ENCODE measurements around the gene DLG1.
"Not testable (repeated sequence)": the region's sequence is repeated elsewhere in the genome, so short reads cannot be mapped to it uniquely, and the experiment has no call there.

Gene DLG1

DNA sequence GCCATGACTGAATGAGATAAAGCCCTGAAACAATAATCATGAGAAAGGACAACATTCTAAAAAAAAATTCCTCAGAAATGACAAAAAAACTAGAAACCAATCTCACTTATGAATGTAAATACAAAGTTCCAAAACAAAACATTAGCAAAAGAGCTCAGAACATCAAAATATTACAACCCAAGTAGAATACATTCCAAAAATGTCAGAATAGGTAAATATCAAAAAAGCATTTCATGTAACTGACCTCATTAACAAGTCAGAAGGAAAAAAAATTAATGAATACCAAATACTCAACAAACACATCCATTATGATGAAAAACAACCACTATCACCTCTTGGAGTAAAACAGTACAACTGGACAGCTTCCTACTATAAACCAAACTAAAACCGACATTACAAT is 93.1 kb downstream of the DLG1 start:
- no peak for DNase-seq

DNA sequence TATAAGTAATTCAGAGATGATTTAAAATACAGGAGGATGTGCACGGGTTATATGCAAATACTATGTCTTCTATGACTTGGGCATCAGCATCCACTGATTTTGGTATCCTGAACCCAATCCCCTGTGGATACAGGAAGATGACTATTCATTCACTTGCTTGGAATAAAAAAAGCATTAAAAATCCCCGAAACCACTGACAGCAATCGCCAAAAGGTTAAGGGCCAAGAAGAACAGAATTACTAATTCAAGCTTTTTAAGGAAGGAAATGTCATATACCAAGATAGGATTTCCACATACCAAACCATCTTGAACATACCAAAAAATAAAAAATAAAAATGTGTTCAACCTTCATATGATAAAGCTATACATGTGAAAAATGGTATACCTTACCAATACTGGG is 93.7 kb downstream of the DLG1 start:
- DNase-seq = no peak

DNA sequence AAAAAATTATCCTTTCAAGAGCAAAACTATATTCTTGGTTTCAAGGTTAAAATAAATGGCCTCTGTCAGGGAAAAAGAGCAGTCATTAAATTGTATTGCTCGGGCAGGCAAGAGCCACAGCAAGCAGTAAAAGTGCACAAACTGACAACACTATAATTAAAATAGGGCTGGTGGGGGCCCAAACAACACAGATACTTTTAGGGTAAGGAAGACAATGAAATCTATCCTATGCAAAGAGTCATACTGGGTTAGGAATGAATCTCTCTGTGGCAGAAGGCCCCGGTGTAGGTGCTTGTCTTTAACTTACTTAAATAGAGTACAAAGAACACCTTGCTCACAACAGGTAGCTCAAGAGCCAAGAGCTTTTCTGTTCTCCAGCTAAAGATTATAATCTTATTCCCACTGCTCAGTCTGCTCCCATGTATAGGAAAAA is 94.7 kb downstream of the DLG1 start:
- no peak for DNase-seq

DNA sequence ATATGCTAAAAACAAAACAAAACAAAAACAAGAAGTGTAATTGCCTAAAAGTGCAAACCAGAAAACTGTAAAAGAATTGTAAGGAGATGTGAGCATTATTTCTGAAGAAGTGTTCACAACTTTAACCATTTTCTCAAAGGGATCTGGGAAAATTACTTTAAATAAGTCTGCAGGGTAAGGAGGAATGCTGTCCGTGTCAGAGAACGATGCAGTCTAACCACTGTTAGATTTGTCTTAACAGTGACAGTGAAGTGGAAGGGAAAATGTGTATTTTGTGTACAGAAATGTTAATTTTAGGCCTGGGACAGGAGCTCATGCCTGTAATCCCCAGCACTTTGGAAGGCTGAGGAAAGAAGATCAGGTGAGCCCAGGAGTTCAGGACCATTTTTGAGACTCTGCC is 95.7 kb downstream of the DLG1 start:
- no peak for DNase-seq

DNA sequence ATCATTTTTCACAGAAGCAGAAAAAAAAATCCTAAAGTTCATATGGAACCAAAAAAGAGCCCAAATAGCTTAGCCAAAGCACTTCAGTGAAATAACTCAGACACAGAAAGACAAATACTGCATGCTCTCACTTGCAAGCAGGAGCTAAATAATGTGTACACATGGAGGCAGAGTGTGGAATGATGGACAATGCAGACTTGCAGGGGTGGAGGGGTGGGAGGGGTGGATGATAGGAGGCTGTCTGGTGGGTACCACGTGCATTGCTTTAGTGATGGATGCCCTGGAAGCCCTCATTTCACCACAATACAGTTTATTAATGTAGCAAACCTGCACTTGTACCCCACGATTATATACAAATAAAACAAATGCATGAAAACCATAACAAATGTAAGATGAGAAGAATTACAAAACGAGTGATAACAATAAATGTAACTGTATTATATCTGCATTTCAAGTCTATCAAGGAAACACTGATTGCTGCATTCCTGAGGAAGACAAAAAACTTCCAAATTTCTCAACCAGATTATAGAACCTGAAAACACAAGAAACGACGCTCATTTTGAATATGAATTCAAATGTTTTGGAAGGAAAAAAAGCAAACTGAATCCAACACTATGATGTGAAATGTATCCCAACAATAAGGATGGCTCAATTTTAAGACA is 96.5 kb downstream of the DLG1 start:
- no peak for DNase-seq

DNA sequence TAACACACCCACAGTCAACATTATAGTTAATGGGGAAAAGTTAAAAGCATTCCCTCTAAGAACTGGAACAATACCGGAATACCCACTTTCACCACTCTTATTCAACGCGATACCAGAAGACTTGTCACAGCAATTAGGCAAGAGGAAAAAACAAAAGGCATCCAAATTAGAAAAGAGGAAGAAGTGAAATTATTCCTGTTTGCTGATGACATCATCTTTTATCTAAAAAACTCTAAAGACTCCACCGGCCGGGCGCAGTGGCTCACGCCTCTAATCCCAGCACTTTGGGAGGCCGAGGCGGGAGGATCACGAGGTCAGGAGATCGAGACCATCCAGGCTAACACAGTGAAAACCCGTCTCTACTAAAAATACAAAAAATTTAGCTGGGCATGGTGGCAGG is 97.6 kb downstream of the DLG1 start:
- DNase-seq = not testable (repeated sequence)

DNA sequence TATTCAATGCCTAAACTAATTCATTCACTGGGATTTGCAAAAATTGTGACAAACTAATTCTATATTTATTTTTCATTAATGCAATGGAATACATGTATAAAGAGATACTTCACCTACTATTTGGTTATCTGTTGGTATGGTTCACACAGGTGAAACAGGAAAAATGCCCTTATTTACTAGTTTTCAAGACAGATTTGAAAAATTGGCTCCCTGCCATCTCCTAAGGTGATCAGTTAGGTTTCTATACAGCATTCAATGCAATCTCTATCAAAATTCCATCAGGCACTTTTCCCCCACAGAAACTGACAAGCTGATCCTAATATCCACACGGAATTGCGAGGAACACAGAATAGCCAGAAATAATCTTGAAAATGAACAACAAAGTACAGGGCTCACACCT is 101.1 kb downstream of the DLG1 start:
- DNase-seq = no peak

DNA sequence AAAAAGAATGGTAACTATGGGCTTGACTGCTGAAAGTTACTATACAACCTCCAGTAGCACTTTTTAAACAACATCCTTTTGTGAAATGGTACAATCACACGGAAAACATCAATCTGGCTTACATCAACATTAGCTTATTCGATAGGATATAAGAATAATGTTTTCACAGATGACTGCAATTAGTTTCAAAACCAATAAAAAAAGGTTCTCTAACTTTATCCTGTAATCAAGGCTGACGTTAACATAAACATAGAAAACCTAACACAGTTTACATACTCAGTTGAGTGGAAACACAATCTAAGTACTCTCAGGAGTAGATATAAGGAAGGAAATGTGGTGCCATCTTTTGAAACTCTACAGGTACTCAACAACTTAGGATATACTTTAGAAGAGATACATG is 102.2 kb downstream of the DLG1 start:
- no peak for DNase-seq

DNA sequence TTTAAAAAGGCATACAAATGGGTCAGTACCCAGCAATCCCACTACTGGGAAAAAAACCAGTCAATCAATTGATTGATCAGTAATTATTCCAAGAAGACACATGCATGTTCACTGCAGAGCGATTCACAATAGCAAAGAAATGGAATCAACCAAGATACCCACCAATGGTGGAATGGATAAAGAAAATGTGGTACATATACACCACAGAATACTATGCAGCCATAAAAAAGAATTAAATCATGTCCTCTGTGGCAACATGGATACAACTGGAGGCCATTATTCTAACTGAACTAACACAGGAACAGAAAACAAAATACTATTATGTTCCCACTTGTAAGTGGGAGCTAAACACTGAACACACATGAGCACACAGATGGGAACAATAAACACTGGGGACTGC is 103.1 kb downstream of the DLG1 start:
- no peak for DNase-seq

DNA sequence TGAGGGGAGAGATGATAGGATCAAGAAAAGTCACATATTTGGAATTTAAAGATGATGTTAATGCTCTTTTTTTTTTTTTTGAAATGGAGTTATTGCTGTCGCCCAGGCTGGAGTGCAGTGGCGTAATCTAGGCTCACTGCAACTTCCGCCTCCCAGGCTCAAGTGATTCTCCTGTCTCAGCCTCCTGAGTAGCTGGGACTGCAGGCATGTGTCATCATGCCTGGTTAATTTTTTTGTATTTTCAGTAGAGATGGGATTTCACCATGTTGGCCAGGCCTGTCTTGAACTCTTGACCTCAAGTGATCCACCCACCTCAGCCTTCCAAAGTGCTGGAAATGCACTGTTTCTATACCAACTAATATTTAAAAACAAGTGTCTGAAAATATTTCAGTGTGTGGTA is 104.7 kb downstream of the DLG1 start:
- DNase-seq = not testable (repeated sequence)

DNA sequence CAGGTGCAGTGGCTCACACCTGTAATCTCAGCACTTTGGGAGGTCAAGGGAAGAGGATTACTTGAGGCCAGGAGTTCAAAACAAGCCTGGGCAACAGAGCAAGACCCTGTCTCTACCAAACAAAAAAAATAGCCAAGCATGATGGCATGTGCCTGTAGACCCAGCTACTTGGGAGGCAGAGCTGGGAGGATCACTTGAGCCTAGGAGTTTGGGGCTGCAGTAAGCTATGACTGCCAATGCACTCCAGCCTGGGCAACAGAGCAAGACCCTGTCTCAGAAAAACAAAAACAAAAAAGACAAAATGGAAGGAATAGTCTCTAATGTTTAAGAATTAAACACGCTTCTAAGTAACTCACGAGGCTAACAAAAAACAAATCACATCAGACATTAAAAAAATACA is 106.5 kb downstream of the DLG1 start:
- DNase-seq = no peak

DNA sequence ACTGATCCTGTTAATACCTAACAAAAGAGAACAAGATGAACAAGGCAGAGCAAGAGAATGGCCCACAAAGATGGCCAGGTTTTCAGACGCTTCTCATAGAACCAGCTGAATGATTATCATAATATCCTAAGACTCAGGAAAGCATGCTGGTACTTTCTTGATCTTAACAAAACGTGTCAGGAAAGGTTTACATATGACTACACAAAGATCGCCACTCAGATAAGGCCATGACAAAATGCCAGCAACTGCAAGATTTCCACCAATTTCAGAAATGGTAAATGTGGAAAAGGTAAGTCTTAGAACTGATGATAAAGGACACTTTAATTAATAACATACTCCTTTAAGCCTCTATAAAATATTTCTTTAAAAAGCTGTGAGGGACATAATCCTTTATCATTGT is 108.8 kb downstream of the DLG1 start:
- no peak for DNase-seq

DNA sequence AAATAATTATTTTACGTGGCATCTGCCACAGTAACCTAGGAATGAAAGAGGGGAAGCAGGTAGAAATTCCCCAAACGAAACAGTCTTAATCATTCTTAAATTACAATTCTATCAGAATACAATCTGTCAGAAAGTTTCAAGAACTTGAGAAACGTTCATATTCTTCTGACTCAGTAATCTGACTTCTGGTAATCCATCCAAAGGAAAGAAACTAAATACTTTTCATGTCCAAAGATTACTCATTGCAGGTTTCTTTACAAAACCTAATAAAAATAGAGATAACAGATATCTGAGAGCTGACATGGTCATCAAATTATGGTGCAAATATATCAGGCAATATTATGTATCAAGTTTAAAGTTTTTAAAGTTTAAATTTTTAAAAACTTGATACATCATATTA is 109.4 kb downstream of the DLG1 start:
- no peak for DNase-seq

DNA sequence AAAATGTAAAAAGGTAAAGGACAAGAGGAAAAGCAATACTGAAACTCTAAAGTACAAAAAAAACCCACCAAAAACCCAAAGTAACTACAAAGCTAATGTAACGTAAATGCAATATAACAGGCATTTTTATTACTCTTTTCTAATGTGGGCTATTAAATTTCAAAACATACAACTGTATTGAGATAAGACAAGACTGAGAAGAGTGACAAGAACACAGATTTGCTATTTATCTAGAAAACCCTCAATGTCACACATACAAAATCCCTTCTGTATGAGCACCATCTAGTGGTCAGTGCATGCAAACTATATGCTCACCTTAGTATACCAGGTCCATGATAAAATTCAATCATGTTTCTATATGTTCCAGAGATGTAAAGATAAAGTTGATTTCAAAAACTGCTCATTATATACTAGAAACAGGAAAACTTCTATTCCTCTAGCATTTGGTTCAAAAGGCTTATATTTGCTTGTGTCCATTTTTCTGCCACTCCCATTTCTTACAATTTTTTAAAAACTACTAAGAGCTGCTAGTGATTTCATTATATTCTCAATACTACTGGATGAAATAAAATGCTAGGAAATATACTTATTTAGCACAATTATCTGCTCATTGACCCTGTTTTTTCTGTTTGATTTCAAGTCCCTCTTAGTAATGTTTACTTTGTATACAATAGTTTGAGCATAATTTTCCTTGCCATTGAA is 111.4 kb downstream of the DLG1 start:
- DNase-seq = peak in 3 of 6 experiments; percentile 12 to 55 (median 46)

DNA sequence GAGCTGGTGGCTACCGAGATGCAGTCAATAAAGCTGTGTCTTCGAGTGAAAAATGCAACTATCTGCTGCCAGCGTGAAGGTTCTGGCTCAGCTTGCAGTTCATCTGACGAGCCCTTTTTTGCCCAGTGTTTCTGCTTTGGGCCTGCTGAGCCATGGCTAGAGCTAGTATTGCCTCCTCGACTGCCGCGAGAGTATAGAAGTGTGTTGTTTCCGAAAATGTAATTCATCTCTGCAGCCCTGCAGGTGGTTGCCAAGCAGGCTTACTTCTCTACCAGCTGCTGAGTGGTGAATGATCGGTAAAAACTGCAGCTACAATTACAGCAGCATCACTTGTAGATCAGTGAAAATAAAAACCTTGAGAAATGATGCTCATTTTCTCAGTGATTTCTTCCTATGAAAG is 114.8 kb downstream of the DLG1 start:
- no peak for DNase-seq

DNA sequence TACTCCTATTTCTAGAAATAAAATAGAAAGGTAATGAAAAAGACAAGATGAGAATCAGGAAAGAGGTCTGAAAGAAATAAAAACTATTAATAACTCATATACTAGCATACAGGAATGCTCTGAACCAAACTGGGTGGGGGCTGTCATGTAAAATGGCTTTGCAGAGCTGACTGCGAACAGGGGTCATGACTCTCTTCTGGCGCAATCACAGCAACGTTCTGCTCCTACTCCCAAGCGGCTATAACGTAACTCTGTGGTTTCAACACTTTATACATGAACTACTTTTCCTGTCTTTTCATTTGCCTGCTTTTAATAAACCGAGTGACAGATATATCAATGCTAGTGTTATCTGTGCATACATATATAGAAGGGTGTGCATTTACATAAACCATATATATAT is 116.7 kb downstream of the DLG1 start:
- DNase-seq = no peak

DNA sequence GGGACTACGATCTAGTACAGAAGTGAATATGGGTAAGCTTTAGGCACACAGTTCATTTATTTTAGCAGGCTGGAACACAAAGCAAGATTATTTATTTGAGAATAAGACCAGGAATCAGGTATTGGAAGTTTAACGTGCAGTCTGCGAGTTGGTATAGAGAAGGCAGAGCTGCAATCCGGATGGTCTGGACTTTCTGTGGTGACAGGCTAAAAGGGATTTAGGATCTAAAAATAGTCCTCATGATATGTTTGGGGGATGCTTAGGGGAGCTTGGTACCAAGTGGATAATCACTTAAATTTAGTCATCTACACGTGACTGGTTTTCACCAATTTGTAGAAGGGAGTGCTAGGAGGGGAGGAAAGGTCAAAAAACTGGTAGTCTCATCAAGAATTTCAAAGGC is 119.4 kb downstream of the DLG1 start:
- DNase-seq = no peak

DNA sequence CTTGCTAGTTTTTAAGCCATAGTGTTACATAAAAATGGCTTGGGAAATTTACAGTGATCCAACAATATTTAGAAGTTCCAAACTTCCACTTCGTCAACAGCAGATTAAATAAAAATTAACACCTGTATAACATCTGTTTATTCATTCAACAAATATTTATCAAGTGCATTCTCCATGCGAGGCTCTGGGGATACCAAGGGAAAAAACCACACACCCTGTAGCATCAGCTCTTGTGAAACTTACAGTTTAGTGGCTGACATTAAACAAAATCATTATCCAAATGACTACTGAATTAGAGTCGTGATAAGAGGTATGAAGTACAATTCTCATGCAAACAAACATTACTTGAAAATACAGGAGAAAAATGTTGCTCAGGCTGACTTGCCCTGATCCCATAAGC is 122.9 kb downstream of the DLG1 start:
- no peak for DNase-seq

DNA sequence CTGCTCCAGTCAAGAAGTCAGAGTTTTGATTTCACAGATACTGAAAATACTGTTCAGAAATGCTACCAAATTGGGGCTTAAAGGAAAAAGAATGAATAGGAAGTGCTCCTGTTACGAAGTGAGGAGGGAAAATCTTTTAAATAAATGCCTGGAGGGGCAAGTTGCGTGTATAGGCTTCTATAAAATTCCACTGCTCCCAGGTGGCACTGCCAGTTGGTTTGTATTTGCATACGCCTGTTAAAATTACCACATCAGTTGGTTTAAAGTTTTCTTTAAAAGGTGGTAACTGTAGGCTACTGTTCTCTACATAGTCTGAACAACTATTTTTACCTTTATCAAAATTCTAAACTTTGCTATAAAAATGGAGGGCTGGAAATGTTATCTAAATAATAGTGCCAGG is 123.5 kb downstream of the DLG1 start:
- DNase-seq = no peak

DNA sequence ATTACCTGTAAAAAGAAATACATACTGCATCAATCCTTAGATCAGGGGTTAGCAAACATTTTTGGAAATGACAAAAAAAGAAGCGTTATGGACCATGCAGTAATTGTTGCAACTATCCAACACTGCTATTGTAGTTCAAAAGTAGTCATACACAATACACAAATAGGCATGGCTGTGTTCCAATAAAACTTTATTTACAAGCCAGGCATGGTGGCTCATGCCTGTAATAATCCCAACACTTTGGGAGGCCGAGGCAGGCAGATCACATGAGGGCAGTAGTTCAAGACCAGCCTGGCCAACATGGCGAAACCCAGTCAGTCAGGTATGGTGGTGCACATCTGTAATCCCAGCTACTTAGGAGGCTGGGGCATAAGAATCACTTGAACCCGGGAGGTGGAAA is 124.8 kb downstream of the DLG1 start:
- no peak for DNase-seq

DNA sequence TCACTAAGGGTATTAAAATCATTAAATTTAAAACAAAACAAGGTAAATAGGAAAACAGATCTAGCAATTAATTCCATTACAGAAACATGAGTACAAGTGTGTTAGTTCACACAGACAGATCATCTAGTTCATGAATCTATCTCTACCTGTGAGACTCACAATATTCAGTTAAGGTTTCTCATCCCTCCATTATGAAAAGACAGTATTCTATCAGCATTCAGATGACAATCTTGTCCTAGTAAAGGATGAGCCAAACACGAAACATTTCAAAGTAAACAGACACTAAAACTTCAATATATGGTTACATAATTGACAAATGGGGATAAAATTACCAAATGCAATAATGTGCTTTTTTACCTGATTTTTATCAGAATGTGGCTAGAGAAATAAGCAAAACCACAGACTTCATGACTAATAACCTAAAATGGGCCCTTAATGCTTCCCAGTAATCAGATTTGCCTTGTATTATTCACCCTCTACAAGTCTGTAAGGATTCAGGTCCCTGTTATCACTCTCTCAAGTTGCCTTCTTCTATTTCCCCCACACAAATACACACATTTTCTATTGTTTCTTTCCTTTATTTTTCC is 126.8 kb downstream of the DLG1 start:
- DNase-seq = no peak

DNA sequence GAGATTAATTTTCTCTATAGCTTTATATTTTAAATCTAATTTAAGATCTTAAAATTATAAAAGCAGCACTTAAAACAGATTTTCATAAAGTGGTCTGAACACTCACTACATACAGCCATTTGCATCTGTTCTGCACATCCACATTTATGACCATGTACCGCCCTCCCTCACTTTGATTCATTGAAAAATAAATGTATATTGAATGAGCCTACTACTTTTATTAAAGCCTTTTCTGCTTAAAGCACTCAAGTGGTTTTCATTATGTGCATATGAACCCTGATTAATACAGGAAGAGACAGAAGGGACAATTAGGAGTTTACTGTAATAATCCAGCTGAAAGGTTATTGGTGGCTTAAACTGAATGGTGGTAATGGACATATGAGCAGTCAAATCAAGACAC is 129.4 kb downstream of the DLG1 start:
- no peak for DNase-seq

DNA sequence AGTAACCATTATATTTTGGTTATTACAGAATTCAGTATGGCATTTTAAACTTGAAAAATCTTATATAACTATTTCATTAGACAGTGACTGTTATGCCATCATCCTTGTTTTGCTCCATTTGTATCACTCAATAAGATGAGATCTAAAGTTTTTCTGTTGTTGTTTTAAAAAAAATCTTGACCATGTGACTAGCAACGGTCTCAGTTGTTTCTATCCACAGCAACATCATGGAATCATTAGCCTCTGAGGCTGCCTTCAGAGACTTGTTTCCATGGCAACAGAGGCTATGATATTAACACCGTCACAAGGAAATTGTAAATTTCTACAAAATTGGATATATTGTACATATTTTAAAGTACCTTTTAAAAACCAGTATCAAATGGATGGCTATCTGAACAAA is 129.8 kb downstream of the DLG1 start:
- no peak for DNase-seq

DNA sequence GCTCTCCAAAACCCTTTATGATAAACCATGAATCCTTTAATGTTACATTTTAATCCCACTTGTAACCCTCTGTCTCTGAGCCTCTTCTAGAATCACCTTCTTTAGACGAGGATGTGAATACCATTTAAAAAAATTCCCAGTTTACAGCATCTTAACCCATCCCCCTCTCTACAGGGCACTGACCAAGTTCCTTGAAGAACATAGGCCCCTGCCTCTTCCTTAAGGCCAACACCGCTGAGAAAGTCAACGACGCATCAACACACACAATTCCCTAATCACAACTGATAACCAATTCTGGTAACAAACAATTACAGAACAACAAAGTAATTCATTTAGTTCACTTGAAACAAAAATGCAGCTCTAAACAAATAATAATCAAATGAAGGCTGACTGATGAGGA is 130.3 kb downstream of the DLG1 start:
- DNase-seq = no peak

DNA sequence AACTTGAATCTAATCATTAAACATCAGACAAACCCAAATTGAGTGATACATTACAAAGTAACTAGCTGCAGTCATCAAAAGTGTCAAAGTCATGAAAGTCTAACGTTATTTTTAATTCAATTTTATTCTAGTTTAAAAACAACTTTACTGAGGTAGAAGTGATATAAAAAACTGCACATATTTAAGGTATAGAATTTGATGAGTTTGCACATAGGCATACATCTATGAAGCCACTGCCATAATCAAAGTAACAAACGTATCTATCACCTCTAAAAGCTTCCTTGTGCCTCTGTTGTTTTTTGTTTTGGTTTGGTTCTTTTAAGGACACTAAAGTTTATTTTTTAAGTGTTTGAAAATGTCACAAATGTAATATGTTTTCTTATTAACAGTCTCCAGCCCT is 130.9 kb downstream of the DLG1 start:
- no peak for DNase-seq
